Stomach (tissue), 19 donors: ENCODE measurements around the gene HLA-G. TPM values are rescaled to one million over a fixed set of nuclear protein-coding genes. Genes with fewer than 3 reads are reported as not detected.
"Not testable (repeated sequence)": the region's sequence is repeated elsewhere in the genome, so short reads cannot be mapped to it uniquely, and the experiment has no call there.

Experiments
- DNase-seq, 2 donors: peaks; one replicate each; pipeline versions ENCODE4 v3.0.0 to v3.0.0-alpha.2; 2013 to 2019
- H3K27ac ChIP-seq, 5 donors: fragments of 200-600 bp in 4 of 5; sonication (generic) in 4 of 5; one replicate each; pipeline ENCODE4 v1.5.1; 2013 to 2019; ENCODE audit warnings: mild to moderate bottlenecking in 1 of 5, moderate library complexity in 1 of 5
- H3K27me3 ChIP-seq, 3 donors: fragments of 200-600 bp; sonication (generic); one replicate each; pipeline ENCODE4 v1.5.1; 2017 to 2019; ENCODE audit warnings: mixed run types in 1 of 3
- H3K36me3 ChIP-seq, 4 donors: fragments of 200-600 bp; sonication (generic); 1 replicate in 3 of 4; 2 replicates in 1 of 4; pipeline ENCODE4 v1.5.1; 2016 to 2019
- H3K4me1 ChIP-seq, 4 donors: fragments of 200-600 bp; sonication (generic); one replicate each; pipeline ENCODE4 v1.5.1; 2016 to 2019
- H3K4me3 ChIP-seq, 4 donors: fragments of 200-600 bp; sonication (generic) in 3 of 4; one replicate each; pipeline ENCODE4 v1.5.1; 2016 to 2019; ENCODE audit warnings: mild to moderate bottlenecking in 1 of 4
- H3K9me3 ChIP-seq, 4 donors: fragments of 200-600 bp; sonication (generic); one replicate each; pipeline ENCODE4 v1.5.1; 2016 to 2019
- CTCF ChIP-seq, 7 experiments: fragments of 450-650 bp in 4 of 7; fragments of 200-600 bp in 3 of 7; sonication (generic) in 3 of 7; IDR thresholded peaks; one replicate each; pipeline ENCODE4 v1.5.1; 2016 to 2019; ENCODE audit warnings: antibody characterized with exemption in 7 of 7, control low read depth in 2 of 7, mild to moderate bottlenecking in 1 of 7
- EP300 ChIP-seq: sonication (generic); formaldehyde crosslinking; IDR thresholded peaks from one replicate; pipeline ENCODE4 v1.6.1; 2017; ENCODE audit warnings: antibody characterized with exemption
- POLR2A ChIP-seq, 4 donors: fragments of 450-650 bp; IDR thresholded peaks; one replicate each; pipeline ENCODE4 v1.6.1; 2016; ENCODE audit warnings: antibody characterized with exemption in 4 of 4, control low read depth in 2 of 4, mild to moderate bottlenecking in 1 of 4, moderate library complexity in 1 of 4
- POLR2AphosphoS5 ChIP-seq, 3 donors: sonication (generic); formaldehyde crosslinking; IDR thresholded peaks; one replicate each; pipeline ENCODE4 v1.6.1; 2016; ENCODE audit warnings: antibody characterized with exemption in 3 of 3
- WGBS, 5 donors: extraction: QIAGEN DNeasy Blood & Tissue Kit in 3 of 5; methylation state at CpG; one replicate each; pipeline versions ENCODE4 v1.1.5 to v1.1.7; 2013 to 2018; 5-methylcytosine and 5-hydroxymethylcytosine counted together
- intact Hi-C: fragments of 100-400 bp; cut with DNase I; formaldehyde crosslinking; loops from one replicate; pipeline ENCODE4 v1.15.1; 2023; ENCODE audit warnings: low total_unique reads
- long read RNA-seq, 10 donors: transcript quantifications; one replicate each; lab custom pipeline, GENCODE V29; 2026
- polyA plus RNA-seq, 3 donors: library from polyadenylated mRNA; stranded (reverse); fragments of 200-250 nt; gene quantifications; one replicate each; pipeline ENCODE4 v1.2.3, GENCODE V29; 2013
- total RNA-seq, 5 donors: library from RNA; depleted of rRNA; stranded (reverse); fragments of >200 nt; gene quantifications; one replicate each; pipeline versions ENCODE4 v1.1.0 to v1.2.3, GENCODE V29; 2014 to 2016
- donor health status: healthy with polysubstance abuse.
- donor health status: Bipolar disorder and iron deficiency.
- donor health status: healthy.

The HLA-G gene
- total RNA-seq = not detected
- polyA plus RNA-seq = 1 to 10 TPM in 1 of 3 donors, under 1 TPM in 1, not detected in 1; 0.10 to 3.6 TPM
- long read RNA-seq, donor 1, partial matches to known transcripts = 0 of 1 reads
- long read RNA-seq, donor 1, other reads (novel, unspliced or antisense) = 0 of 1 reads
- long read RNA-seq, donor 2 = 0 reads
- long read RNA-seq, donor 3 = 0 reads
- long read RNA-seq, donor 4 = 0 reads
- long read RNA-seq, donor 5 = 0 reads
- long read RNA-seq, donor 6 = 0 reads
- long read RNA-seq, donor 7 = 0 reads
- long read RNA-seq, donor 8 = 0 reads
- long read RNA-seq, donor 9 = 0 reads
- long read RNA-seq, donor 10 = 0 reads

GRCh38 chr6:29827579-29828470 lies at the start of gene HLA-G:
Gene HLA-G (plus strand): TSS chr6:29827825. CDS start chr6:29827845, 20 bp downstream.
- H3K36me3 ChIP-seq = no peaks in the 10 kb centered on the region
- H3K27ac ChIP-seq = no peak within 1 kb of the TSS

GRCh38 chr6:29780019-29780698 lies 47.5 kb upstream of the HLA-G start:
- H3K27ac ChIP-seq, H3K27me3 ChIP-seq, DNase-seq, intact Hi-C loops, H3K4me1 ChIP-seq, H3K9me3 ChIP-seq, H3K36me3 ChIP-seq, H3K4me3 ChIP-seq: not testable (repeated sequence)
- WGBS, 5 donors = 52 to 73% (median 66%) methylated on average over 6 to 13 of the region's 13 CpGs

More at GRCh38 chr6:29827579-29828470, at the start of gene HLA-G:
- Histone ChIP-seq H3K27me3 (peaks cover 6 to 68% (median 36%) of the 10 kb centered on the region in 3 donors), H3K9me3 (no peaks in the 10 kb centered on the region), H3K4me3 (peak within 1 kb of the TSS; percentile 28 to 42 (median 36)), H3K4me1 (peaks cover 11 to 14% (median 12%) of the 10 kb centered on the region in 4 donors)
- WGBS, 5 donors = 6 to 9% (median 7%) methylated on average over 46 to 75 of the region's 75 CpGs
- peak in 1 of 2 donors; percentile 10 for DNase-seq
- TF ChIP-seq EP300 (no peak), CTCF (IDR thresholded peaks at IDR 0.05) (no peak), POLR2A (IDR thresholded peaks at IDR 0.05) (no peak), POLR2AphosphoS5 (IDR thresholded peaks at IDR 0.05) (no peak)
- intact Hi-C loops = no loop called here

GRCh38 chr6:29789176-29789575 lies 38.4 kb upstream of the HLA-G start:
- Histone ChIP-seq H3K27ac (no peak overlapping the region), H3K4me1 (peaks cover 4 to 26% (median 16%) of the 10 kb centered on the region in 4 donors), H3K4me3 (no peak overlapping the region), H3K27me3 (peaks cover 0 to 26% (median 3%) of the 10 kb centered on the region in 3 donors), H3K9me3 (no peaks in the 10 kb centered on the region), H3K36me3 (no peaks in the 10 kb centered on the region)
- DNase-seq = no peak
- TF ChIP-seq CTCF (IDR thresholded peaks at IDR 0.05) = no peak
- no peak for TF ChIP-seq EP300
- WGBS, 5 donors = 80 to 100% (median 93%) methylated on average over 1 of the region's 1 CpG
- intact Hi-C loops = no loop called here

- WGBS, 5 donors = 71 to 86% (median 77%) methylated on average over 3 of the region's 3 CpGs
- H3K27me3 ChIP-seq = peaks cover 0 to 32% (median 3%) of the 10 kb centered on the region in 3 donors
- no peak overlapping the region for H3K4me3 ChIP-seq
- H3K27ac ChIP-seq = no peak overlapping the region
- TF ChIP-seq POLR2A (IDR thresholded peaks at IDR 0.05) (no peak), CTCF (IDR thresholded peaks at IDR 0.05) (no peak), EP300 (no peak)
- no peak for DNase-seq
- H3K4me1 ChIP-seq = peaks cover 4 to 26% (median 16%) of the 10 kb centered on the region in 4 donors
- intact Hi-C loops = no loop called here
- no peaks in the 10 kb centered on the region for H3K36me3 ChIP-seq
- no peaks in the 10 kb centered on the region for H3K9me3 ChIP-seq
Observed at GRCh38 chr6:29790626-29791025, 37.0 kb upstream of the HLA-G start.
